GM19099 (cell line): ENCODE results near the gene NUFIP2.

ENCODE experiments used
- POLR2A ChIP-seq: IDR thresholded peaks from 3 replicates; pipeline ENCODE4 v1.6.1; 2011; ENCODE audit warnings: low read depth; ENCODE audit not compliant: insufficient read length; ENCODE audit errors: extremely low read depth

Gene NUFIP2

GRCh38 chr17:29251184-29251583 lies 42.8 kb downstream of the NUFIP2 start:
- TF ChIP-seq POLR2A: no peak

- no peak for TF ChIP-seq POLR2A
These were observed 43.3 kb downstream of the NUFIP2 start for GRCh38 chr17:29250666-29251065.

GRCh38 chr17:29248845-29249244 lies 45.1 kb downstream of the NUFIP2 start:
- TF ChIP-seq POLR2A: no peak

- no peak for TF ChIP-seq POLR2A
These were observed 46.7 kb downstream of the NUFIP2 start for GRCh38 chr17:29247219-29247618.

- no peak for TF ChIP-seq POLR2A
These were observed 47.3 kb downstream of the NUFIP2 start, which contains the start of gene CRYBA1 for GRCh38 chr17:29246628-29247027. CRYBA1 (plus strand) TSS chr17:29246859; CDS start chr17:29246864, 5 bp downstream.

- no peak for TF ChIP-seq POLR2A
These were observed 48.5 kb downstream of the NUFIP2 start for GRCh38 chr17:29245401-29245800.

GRCh38 chr17:29243792-29244191 lies 50.2 kb downstream of the NUFIP2 start:
- TF ChIP-seq POLR2A: no peak

- TF ChIP-seq POLR2A: no peak
These were observed 51.2 kb downstream of the NUFIP2 start for GRCh38 chr17:29242790-29243189.

GRCh38 chr17:29242051-29242450 lies 51.9 kb downstream of the NUFIP2 start:
- no peak for TF ChIP-seq POLR2A

GRCh38 chr17:29240968-29241963 lies 52.7 kb downstream of the NUFIP2 start:
- no peak for TF ChIP-seq POLR2A

GRCh38 chr17:29240477-29240876 lies 53.5 kb downstream of the NUFIP2 start:
- no peak for TF ChIP-seq POLR2A

GRCh38 chr17:29238133-29238850 lies 55.7 kb downstream of the NUFIP2 start:
- TF ChIP-seq POLR2A: no peak

GRCh38 chr17:29237476-29238132 lies 56.3 kb downstream of the NUFIP2 start:
- TF ChIP-seq POLR2A: no peak

GRCh38 chr17:29235904-29236303 lies 58.0 kb downstream of the NUFIP2 start:
- TF ChIP-seq POLR2A: no peak

GRCh38 chr17:29233301-29233700 lies 60.6 kb downstream of the NUFIP2 start:
- no peak for TF ChIP-seq POLR2A
